ENCODE results near the gene ABHD15. TPM values are rescaled to one million over a fixed set of nuclear protein-coding genes. Genes with fewer than 3 reads are reported as not detected.

Gene ABHD15
- polyA plus RNA-seq, 1 donor from 2014 or later: 0.21 TPM

DNA sequence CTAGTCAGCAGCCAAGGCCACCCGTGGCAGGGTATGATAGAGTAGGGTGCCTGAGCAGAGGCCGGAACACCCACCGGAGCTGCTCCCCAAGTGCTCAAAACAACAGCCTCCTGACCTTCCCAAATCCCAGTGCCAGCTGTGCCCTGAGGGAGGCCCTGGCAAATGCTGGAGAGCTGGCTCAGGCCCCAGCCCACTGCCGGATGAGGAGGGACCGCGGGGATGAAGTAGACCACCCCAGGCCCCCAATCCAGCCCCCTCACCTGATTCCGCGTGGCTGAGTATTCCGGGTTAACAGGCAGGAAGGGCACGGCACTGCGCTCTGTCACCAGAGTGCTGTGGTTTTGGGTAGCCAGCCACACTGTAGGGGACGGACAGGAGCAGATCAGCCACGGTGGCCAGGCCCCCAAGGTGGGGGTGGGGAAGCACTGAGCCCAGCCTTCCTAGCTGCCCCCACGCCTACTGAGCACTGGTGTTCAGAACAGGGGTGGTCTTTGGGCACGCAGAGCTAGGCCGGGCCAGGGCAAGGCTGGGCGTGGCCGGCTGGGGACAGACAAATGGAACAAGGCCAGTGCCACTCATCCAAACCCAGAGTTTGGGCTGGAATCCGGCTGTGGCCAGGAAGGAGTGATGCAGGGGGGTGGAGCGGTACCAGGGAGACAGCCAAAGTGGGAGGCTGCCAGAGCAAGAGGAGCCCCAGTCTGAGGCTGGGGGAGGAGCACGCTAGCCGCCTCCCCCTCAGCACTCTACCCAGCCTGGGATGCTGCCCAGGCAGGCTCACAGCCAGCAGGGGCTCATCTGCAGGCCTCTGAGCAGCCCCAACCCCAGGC is 10.8 kb upstream of the ABHD15 start:
- Histone ChIP-seq H3K36me3 (ENCODE audit: insufficient read depth, low read length) (no peaks in the 10 kb centered on the region), H3K27ac (ENCODE audit: low read length) (no peak overlapping the region), H2AFZ (ENCODE audit: low read depth, low read length) (no peak overlapping the region), H3K79me2 (replicated peaks; ENCODE audit: insufficient read depth, low read length) (peaks cover 3% of the 10 kb centered on the region), H3K27me3 (ENCODE audit: insufficient read depth, low read depth, low read length) (no peaks in the 10 kb centered on the region), H3K9ac (ENCODE audit: low read length) (no peak overlapping the region), H3K9me3 (ENCODE audit: low read length) (no peaks in the 10 kb centered on the region), H3K4me3 (ENCODE audit: low read length) (no peak overlapping the region), H4K20me1 (ENCODE audit: insufficient read depth) (no peaks in the 10 kb centered on the region), H3F3A (ENCODE audit: insufficient read depth, low read length, poor library complexity, severe bottlenecking) (no peaks in the 10 kb centered on the region), H3K4me2 (ENCODE audit: low read length) (no peak overlapping the region), H3K9me2 (ENCODE audit: insufficient read depth, low read length) (no peaks in the 10 kb centered on the region)
- TF ChIP-seq, protein P1, sequence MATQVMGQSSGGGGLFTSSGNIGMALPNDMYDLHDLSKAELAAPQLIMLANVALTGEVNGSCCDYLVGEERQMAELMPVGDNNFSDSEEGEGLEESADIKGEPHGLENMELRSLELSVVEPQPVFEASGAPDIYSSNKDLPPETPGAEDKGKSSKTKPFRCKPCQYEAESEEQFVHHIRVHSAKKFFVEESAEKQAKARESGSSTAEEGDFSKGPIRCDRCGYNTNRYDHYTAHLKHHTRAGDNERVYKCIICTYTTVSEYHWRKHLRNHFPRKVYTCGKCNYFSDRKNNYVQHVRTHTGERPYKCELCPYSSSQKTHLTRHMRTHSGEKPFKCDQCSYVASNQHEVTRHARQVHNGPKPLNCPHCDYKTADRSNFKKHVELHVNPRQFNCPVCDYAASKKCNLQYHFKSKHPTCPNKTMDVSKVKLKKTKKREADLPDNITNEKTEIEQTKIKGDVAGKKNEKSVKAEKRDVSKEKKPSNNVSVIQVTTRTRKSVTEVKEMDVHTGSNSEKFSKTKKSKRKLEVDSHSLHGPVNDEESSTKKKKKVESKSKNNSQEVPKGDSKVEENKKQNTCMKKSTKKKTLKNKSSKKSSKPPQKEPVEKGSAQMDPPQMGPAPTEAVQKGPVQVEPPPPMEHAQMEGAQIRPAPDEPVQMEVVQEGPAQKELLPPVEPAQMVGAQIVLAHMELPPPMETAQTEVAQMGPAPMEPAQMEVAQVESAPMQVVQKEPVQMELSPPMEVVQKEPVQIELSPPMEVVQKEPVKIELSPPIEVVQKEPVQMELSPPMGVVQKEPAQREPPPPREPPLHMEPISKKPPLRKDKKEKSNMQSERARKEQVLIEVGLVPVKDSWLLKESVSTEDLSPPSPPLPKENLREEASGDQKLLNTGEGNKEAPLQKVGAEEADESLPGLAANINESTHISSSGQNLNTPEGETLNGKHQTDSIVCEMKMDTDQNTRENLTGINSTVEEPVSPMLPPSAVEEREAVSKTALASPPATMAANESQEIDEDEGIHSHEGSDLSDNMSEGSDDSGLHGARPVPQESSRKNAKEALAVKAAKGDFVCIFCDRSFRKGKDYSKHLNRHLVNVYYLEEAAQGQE (IDR thresholded peaks at IDR 0.05; ENCODE audit: borderline replicate concordance): no peak
- TF ChIP-seq RAD21 (conservative IDR thresholded peaks at IDR 0.05): no peak
- no peak for TF ChIP-seq POLR2AphosphoS5 (IDR thresholded peaks at IDR 0.05)
- TF ChIP-seq EP300 (conservative IDR thresholded peaks at IDR 0.05; ENCODE audit: poor library complexity, severe bottlenecking): no peak

DNA sequence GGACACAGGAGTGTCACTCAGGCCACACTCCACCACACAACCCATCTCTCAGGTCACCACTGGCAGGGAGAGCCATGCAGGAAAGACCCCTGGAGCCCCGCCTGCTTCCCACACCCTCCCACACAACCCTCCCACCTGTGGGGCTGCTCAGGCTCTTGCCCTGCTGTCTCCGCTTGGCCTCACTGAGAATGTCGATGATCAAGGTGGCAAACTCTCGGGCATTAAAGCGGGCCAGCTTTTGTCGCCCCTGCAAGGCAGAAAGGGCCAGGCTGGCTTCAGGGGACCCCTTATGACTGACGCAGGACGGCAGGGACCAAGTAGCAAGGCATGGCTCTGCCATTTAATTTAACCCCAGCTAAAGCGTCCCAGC is 10.1 kb upstream of the ABHD15 start:
- Histone ChIP-seq H2AFZ (ENCODE audit: low read depth, low read length) (no peak overlapping the region), H3K27ac (ENCODE audit: low read length) (no peak overlapping the region), H3K9me2 (ENCODE audit: insufficient read depth, low read length) (no peaks in the 10 kb centered on the region), H3K9ac (ENCODE audit: low read length) (no peak overlapping the region), H3K27me3 (ENCODE audit: insufficient read depth, low read depth, low read length) (no peaks in the 10 kb centered on the region), H4K20me1 (ENCODE audit: insufficient read depth) (no peaks in the 10 kb centered on the region), H3K36me3 (ENCODE audit: insufficient read depth, low read length) (no peaks in the 10 kb centered on the region), H3F3A (ENCODE audit: insufficient read depth, low read length, poor library complexity, severe bottlenecking) (no peaks in the 10 kb centered on the region), H3K9me3 (ENCODE audit: low read length) (no peaks in the 10 kb centered on the region), H3K4me2 (ENCODE audit: low read length) (no peak overlapping the region), H3K4me3 (ENCODE audit: low read length) (no peak overlapping the region), H3K79me2 (replicated peaks; ENCODE audit: insufficient read depth, low read length) (no peaks in the 10 kb centered on the region)
- TF ChIP-seq, protein P1 (IDR thresholded peaks at IDR 0.05; ENCODE audit: borderline replicate concordance): no peak
- TF ChIP-seq EZH2 (IDR thresholded peaks at IDR 0.05; ENCODE audit: borderline replicate concordance, insufficient read depth, low read length, poor library complexity, severe bottlenecking) (no peak), TAF1 (IDR thresholded peaks at IDR 0.05; ENCODE audit: low read depth) (no peak), MXI1 (conservative IDR thresholded peaks at IDR 0.05; ENCODE audit: poor library complexity, severe bottlenecking) (no peak), EP300 (conservative IDR thresholded peaks at IDR 0.05; ENCODE audit: poor library complexity, severe bottlenecking) (no peak), SMC3 (conservative IDR thresholded peaks at IDR 0.05; ENCODE audit: poor library complexity) (no peak), POLR2AphosphoS5 (IDR thresholded peaks at IDR 0.05) (no peak)
- TF ChIP-seq, protein P2, sequence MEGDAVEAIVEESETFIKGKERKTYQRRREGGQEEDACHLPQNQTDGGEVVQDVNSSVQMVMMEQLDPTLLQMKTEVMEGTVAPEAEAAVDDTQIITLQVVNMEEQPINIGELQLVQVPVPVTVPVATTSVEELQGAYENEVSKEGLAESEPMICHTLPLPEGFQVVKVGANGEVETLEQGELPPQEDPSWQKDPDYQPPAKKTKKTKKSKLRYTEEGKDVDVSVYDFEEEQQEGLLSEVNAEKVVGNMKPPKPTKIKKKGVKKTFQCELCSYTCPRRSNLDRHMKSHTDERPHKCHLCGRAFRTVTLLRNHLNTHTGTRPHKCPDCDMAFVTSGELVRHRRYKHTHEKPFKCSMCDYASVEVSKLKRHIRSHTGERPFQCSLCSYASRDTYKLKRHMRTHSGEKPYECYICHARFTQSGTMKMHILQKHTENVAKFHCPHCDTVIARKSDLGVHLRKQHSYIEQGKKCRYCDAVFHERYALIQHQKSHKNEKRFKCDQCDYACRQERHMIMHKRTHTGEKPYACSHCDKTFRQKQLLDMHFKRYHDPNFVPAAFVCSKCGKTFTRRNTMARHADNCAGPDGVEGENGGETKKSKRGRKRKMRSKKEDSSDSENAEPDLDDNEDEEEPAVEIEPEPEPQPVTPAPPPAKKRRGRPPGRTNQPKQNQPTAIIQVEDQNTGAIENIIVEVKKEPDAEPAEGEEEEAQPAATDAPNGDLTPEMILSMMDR (IDR thresholded peaks at IDR 0.05; ENCODE audit: poor library complexity, severe bottlenecking): no peak
